Stomach (tissue), 9 donors: ENCODE data around the gene P2RY13. TPM values are rescaled to one million over a fixed set of nuclear protein-coding genes. Genes with fewer than 3 reads are reported as not detected.
A peak's percentile ranks its signal among the peaks of the same experiment; 100 is the strongest.

Experiments
- DNase-seq, 2 donors: peaks; one replicate each; pipeline versions ENCODE4 v3.0.0 to v3.0.0-alpha.2; 2013 to 2019
- H3K27ac ChIP-seq, 5 donors: fragments of 200-600 bp in 4 of 5; sonication (generic) in 4 of 5; one replicate each; pipeline ENCODE4 v1.5.1; 2013 to 2019; ENCODE audit warnings: mild to moderate bottlenecking in 1 of 5, moderate library complexity in 1 of 5
- H3K27me3 ChIP-seq, 3 donors: fragments of 200-600 bp; sonication (generic); one replicate each; pipeline ENCODE4 v1.5.1; 2017 to 2019; ENCODE audit warnings: mixed run types in 1 of 3
- H3K36me3 ChIP-seq, 4 donors: fragments of 200-600 bp; sonication (generic); 1 replicate in 3 of 4; 2 replicates in 1 of 4; pipeline ENCODE4 v1.5.1; 2016 to 2019
- H3K4me1 ChIP-seq, 4 donors: fragments of 200-600 bp; sonication (generic); one replicate each; pipeline ENCODE4 v1.5.1; 2016 to 2019
- H3K4me3 ChIP-seq, 4 donors: fragments of 200-600 bp; sonication (generic) in 3 of 4; one replicate each; pipeline ENCODE4 v1.5.1; 2016 to 2019; ENCODE audit warnings: mild to moderate bottlenecking in 1 of 4
- H3K9me3 ChIP-seq, 4 donors: fragments of 200-600 bp; sonication (generic); one replicate each; pipeline ENCODE4 v1.5.1; 2016 to 2019
- EP300 ChIP-seq: sonication (generic); formaldehyde crosslinking; IDR thresholded peaks from one replicate; pipeline ENCODE4 v1.6.1; 2017; ENCODE audit warnings: antibody characterized with exemption
- POLR2A ChIP-seq, 4 donors: fragments of 450-650 bp; IDR thresholded peaks; one replicate each; pipeline ENCODE4 v1.6.1; 2016; ENCODE audit warnings: antibody characterized with exemption in 4 of 4, control low read depth in 2 of 4, mild to moderate bottlenecking in 1 of 4, moderate library complexity in 1 of 4
- POLR2AphosphoS5 ChIP-seq, 3 donors: sonication (generic); formaldehyde crosslinking; IDR thresholded peaks; one replicate each; pipeline ENCODE4 v1.6.1; 2016; ENCODE audit warnings: antibody characterized with exemption in 3 of 3
- WGBS, 5 donors: extraction: QIAGEN DNeasy Blood & Tissue Kit in 3 of 5; methylation state at CpG; one replicate each; pipeline versions ENCODE4 v1.1.5 to v1.1.7; 2013 to 2018; 5-methylcytosine and 5-hydroxymethylcytosine counted together
- intact Hi-C: fragments of 100-400 bp; cut with DNase I; formaldehyde crosslinking; loops from one replicate; pipeline ENCODE4 v1.15.1; 2023; ENCODE audit warnings: low total_unique reads
- polyA plus RNA-seq, 3 donors: library from polyadenylated mRNA; stranded (reverse); fragments of 200-250 nt; gene quantifications; one replicate each; pipeline ENCODE4 v1.2.3, GENCODE V29; 2013
- total RNA-seq, 5 donors: library from RNA; depleted of rRNA; stranded (reverse); fragments of >200 nt; gene quantifications; one replicate each; pipeline versions ENCODE4 v1.1.0 to v1.2.3, GENCODE V29; 2014 to 2016
- TF ChIP-seq, protein P1 (sequence below), 7 experiments: fragments of 450-650 bp in 4 of 7; fragments of 200-600 bp in 3 of 7; sonication (generic) in 3 of 7; IDR thresholded peaks; one replicate each; pipeline ENCODE4 v1.5.1; 2016 to 2019; ENCODE audit warnings: antibody characterized with exemption in 7 of 7, control low read depth in 2 of 7, mild to moderate bottlenecking in 1 of 7
- donor health status: healthy with polysubstance abuse.
- donor health status: Bipolar disorder and iron deficiency.
- donor health status: healthy.

P2RY13 gene
- total and polyA plus RNA-seq, 8 donors, result 0.38 to 1.9 (median 0.88) TPM; not detected in 2

DNA sequence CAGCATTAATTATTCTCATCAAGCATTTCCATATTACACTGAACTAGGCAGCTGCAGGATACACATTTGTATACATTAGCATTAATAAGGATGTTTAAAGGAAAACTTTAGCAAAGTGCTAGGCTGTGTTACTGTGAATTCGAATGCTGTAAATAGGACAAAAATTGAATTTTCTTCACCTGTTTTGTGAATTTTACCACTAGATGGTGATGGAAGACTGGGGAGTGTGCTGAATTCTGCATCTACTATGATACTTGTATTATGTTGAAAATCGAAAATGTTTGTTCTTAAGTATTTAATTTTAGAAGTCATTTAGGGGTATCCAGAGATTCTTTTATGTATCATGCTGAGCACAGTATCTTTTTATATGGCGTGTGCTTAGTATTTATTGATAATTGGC is 38.7 kb downstream of the P2RY13 start:
- WGBS, 5 donors, result 43 to 50% (median 47%) methylated on average over 3 of the region's 3 CpGs
- intact Hi-C loops, result no loop called here

DNA sequence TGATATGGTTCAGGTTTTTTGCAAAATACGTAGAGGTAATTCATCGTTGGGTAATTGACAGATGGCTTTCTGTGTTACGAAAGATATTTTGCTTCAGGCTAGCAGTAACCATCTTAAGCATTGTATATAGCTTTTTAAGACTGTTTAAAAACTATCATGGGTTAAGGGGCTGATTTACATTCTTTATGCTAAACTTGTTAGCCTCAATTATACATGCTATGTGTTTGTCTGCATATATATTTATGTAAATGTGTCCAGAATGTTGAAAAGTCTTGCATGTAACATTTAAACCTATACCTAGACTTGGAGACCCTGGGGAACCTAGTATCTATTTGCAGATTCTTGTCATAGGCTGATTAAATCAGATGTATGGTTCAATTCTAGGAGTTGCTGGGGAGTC is 39.9 kb downstream of the P2RY13 start:
- H3K36me3 ChIP-seq, result no peaks in the 10 kb centered on the region
- peaks cover 0 to 4% (median 3%) of the 10 kb centered on the region in 4 donors for H3K4me1 ChIP-seq
- no peak overlapping the region for H3K27ac ChIP-seq
- no peak for DNase-seq
- H3K27me3 ChIP-seq, result no peaks in the 10 kb centered on the region
- intact Hi-C loops, result loop anchor here (5.0 kb wide), 1 partner anchor 117 kb away; no protein-coding TSS in a partner anchor
- no peaks in the 10 kb centered on the region for H3K9me3 ChIP-seq
- no peak overlapping the region for H3K4me3 ChIP-seq
- 13 to 55% (median 45%) methylated on average over 3 of the region's 3 CpGs for WGBS, 5 donors
- TF ChIP-seq POLR2AphosphoS5 (IDR thresholded peaks at IDR 0.05) (no peak), POLR2A (IDR thresholded peaks at IDR 0.05) (no peak), EP300 (no peak)
- TF ChIP-seq, protein P1, sequence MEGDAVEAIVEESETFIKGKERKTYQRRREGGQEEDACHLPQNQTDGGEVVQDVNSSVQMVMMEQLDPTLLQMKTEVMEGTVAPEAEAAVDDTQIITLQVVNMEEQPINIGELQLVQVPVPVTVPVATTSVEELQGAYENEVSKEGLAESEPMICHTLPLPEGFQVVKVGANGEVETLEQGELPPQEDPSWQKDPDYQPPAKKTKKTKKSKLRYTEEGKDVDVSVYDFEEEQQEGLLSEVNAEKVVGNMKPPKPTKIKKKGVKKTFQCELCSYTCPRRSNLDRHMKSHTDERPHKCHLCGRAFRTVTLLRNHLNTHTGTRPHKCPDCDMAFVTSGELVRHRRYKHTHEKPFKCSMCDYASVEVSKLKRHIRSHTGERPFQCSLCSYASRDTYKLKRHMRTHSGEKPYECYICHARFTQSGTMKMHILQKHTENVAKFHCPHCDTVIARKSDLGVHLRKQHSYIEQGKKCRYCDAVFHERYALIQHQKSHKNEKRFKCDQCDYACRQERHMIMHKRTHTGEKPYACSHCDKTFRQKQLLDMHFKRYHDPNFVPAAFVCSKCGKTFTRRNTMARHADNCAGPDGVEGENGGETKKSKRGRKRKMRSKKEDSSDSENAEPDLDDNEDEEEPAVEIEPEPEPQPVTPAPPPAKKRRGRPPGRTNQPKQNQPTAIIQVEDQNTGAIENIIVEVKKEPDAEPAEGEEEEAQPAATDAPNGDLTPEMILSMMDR (IDR thresholded peaks at IDR 0.05), result no peak

More for the DNA sequence above, 38.7 kb downstream of the P2RY13 start:
- no peaks in the 10 kb centered on the region for H3K9me3 ChIP-seq
- TF ChIP-seq POLR2AphosphoS5 (IDR thresholded peaks at IDR 0.05) (no peak), POLR2A (IDR thresholded peaks at IDR 0.05) (no peak)
- TF ChIP-seq, protein P1 (IDR thresholded peaks at IDR 0.05), result peak in 2 of 7 experiments; percentile 6 to 22
- peak in 1 of 2 donors; percentile 47 for DNase-seq
- no peak overlapping the region for H3K27ac ChIP-seq
- no peaks in the 10 kb centered on the region for H3K27me3 ChIP-seq
- H3K4me3 ChIP-seq, result no peak overlapping the region
- no peaks in the 10 kb centered on the region for H3K36me3 ChIP-seq
- H3K4me1 ChIP-seq, result no peaks in the 10 kb centered on the region

DNA sequence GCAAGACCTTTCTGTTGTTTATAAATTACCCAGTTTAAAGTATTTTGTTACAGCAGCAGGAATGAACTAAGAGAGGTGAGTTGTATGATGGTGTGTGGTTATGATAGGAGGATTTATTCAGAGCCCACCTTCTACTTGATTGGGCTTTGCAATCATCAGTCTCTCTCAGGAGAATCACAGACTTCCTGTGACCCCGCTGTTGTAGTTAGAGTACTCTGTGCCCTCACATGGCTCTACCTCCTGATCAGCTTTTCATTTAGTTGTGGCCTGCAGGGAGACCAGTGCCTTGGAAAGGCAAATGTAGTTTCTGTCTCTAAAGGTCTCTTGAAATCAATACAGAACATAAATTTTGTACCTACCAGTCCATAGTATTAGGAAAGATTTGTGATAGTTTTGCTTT is 43.4 kb downstream of the P2RY13 start:
- Histone ChIP-seq H3K4me1 (peaks cover 0 to 25% (median 13%) of the 10 kb centered on the region in 4 donors), H3K9me3 (no peaks in the 10 kb centered on the region), H3K27ac (no peak overlapping the region), H3K4me3 (no peak overlapping the region), H3K36me3 (no peaks in the 10 kb centered on the region), H3K27me3 (no peaks in the 10 kb centered on the region)
- 69 to 88% (median 72%) methylated on average over 1 of the region's 1 CpG for whole genome bisulfite sequencing, 5 donors
- TF ChIP-seq EP300 (no peak), POLR2A (IDR thresholded peaks at IDR 0.05) (no peak), POLR2AphosphoS5 (IDR thresholded peaks at IDR 0.05) (no peak)
- TF ChIP-seq, protein P1 (IDR thresholded peaks at IDR 0.05), result no peak
- no peak for DNase-seq
- intact Hi-C loops, result loop anchor here (5.0 kb wide), 1 partner anchor 114 kb away; no protein-coding TSS in a partner anchor

DNA sequence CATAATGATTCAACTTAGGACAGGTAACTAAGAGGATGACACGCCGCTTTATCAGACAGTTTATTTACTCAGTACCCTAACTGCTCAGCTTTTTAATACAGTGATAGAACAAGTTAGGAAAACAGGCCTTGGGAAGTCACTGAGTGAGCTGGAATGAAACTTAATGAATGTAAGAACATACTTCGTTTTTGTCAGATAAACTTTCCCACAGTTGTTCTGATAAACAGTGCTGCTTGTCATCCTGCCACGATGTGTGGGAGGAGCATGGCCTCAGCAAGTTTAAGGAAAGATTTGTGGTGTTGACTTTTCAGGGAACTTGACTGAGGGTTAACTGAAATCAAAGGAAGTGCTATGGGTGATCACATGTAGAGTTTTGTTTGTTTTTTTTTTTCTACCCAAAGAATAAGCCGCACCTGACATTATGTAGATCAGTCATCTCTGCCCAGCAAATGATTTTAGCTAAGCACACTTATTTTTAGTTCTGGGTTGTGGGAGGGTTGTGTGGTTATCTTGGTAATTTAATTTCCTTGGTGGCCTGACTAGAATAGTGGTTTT is 45.4 kb downstream of the P2RY13 start:
- no peak overlapping the region for H3K4me3 ChIP-seq
- no peaks in the 10 kb centered on the region for H3K36me3 ChIP-seq
- intact Hi-C loops, result loop anchor here (5.0 kb wide), 1 partner anchor 57 kb away; no protein-coding TSS in a partner anchor
- DNase-seq, result peak; percentile 66 to 84
- TF ChIP-seq POLR2AphosphoS5 (IDR thresholded peaks at IDR 0.05) (peak in 2 of 3 donors; percentile 31 to 69), POLR2A (IDR thresholded peaks at IDR 0.05) (no peak)
- H3K27ac ChIP-seq, result peak overlapping the region in 3 of 5 donors; percentile 27 to 76 (median 41)
- peaks cover 0 to 39% (median 17%) of the 10 kb centered on the region in 4 donors for H3K4me1 ChIP-seq
- no peaks in the 10 kb centered on the region for H3K9me3 ChIP-seq
- 7 to 22% (median 16%) methylated on average over 5 of the region's 5 CpGs for WGBS, 5 donors
- no peaks in the 10 kb centered on the region for H3K27me3 ChIP-seq

DNA sequence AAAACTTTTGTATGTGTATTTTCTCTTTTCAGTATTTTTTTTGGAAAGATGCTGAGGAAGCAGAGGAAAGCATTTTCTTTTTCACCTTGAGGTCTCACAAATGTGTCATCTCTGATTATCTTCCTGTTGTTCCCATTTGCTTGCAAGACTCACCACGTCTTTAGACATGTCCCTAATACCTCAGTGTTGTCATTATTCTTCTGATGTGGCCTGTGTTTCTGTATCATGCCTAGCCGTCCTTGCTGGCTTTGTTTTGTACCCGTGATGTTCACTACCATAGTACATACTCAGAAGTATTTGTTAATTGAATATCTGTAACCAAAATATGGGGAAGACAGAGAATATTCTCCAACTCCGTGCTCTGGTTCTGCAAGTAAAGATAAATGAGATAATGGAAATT is 46.0 kb downstream of the P2RY13 start:
- TF ChIP-seq POLR2A (IDR thresholded peaks at IDR 0.05), result no peak
- no peak for TF ChIP-seq POLR2AphosphoS5 (IDR thresholded peaks at IDR 0.05)
- TF ChIP-seq, protein P1 (IDR thresholded peaks at IDR 0.05), result no peak
- TF ChIP-seq EP300, result no peak
- no peaks in the 10 kb centered on the region for H3K36me3 ChIP-seq
- intact Hi-C loops, result loop anchor here (5.0 kb wide), 1 partner anchor 56 kb away; no protein-coding TSS in a partner anchor
- DNase-seq, result no peak
- H3K9me3 ChIP-seq, result no peaks in the 10 kb centered on the region
- H3K4me1 ChIP-seq, result peaks cover 0 to 45% (median 17%) of the 10 kb centered on the region in 4 donors
- WGBS, 5 donors, result 20 to 41% (median 27%) methylated on average over 4 of the region's 4 CpGs
- no peaks in the 10 kb centered on the region for H3K27me3 ChIP-seq
- H3K4me3 ChIP-seq, result no peak overlapping the region
- peak overlapping the region in 3 of 5 donors; percentile 27 to 76 (median 41) for H3K27ac ChIP-seq
